ENCODE results near the gene DRG2.

- TF ChIP-seq EP300 (IDR thresholded peaks at IDR 0.05; ENCODE audit: borderline replicate concordance): no peak
- TF ChIP-seq RAD21 (IDR thresholded peaks at IDR 0.05; ENCODE audit: low read depth): no peak
- TF ChIP-seq YY1 (IDR thresholded peaks at IDR 0.05; ENCODE audit: low read depth): no peak
- no peak for TF ChIP-seq ZBTB7A (IDR thresholded peaks at IDR 0.05; ENCODE audit: low read depth)
- TF ChIP-seq EGR1 (IDR thresholded peaks at IDR 0.05): no peak
- no peak for TF ChIP-seq TAF1 (IDR thresholded peaks at IDR 0.05; ENCODE audit: low read depth)
These were observed 46.0 kb upstream of the DRG2 start for GRCh38 chr17:18041776-18042175.
